Measurements from ENCODE around the gene DOK6. TPM values are rescaled to one million over a fixed set of nuclear protein-coding genes. Genes with fewer than 3 reads are reported as not detected.

DOK6 gene
- total RNA-seq, 1 donor from 2014 or later: 3.2 TPM

DNA sequence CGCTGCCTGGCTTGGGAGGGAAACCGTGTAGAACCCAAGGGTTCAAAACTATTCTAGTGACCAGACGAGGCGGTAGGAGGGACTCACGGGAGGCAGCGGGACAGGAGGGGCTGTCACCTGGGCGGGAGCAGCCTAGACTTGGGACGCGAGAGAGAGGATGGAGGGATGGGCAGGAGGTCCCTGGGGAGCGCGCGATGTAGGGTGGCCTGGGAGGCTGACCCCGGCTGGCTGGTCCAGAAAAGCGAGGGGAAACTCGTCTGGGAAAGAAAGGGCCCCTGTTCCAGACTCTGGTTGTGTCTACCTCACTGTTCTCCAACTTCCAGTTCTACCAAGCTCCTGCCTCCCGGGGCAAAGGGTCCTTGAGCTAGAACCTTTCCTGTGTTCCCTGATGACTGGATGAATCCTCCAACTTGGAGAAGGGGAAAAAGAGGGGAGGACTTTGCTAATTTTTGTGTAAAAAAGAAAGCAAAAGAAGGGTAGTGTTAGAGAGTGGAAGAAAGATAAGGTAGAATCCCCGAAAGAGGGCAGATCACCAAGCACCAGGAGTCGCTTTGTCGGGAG is 1.4 kb downstream of the DOK6 start:
- ATAC-seq (peak; percentile 27 to 35), DNase-seq (no peak)
- peak overlapping the region; percentile 56 for H3K27ac ChIP-seq
- H3K4me1 ChIP-seq: peaks cover 15% of the 10 kb centered on the region
- TF ChIP-seq, protein P1, sequence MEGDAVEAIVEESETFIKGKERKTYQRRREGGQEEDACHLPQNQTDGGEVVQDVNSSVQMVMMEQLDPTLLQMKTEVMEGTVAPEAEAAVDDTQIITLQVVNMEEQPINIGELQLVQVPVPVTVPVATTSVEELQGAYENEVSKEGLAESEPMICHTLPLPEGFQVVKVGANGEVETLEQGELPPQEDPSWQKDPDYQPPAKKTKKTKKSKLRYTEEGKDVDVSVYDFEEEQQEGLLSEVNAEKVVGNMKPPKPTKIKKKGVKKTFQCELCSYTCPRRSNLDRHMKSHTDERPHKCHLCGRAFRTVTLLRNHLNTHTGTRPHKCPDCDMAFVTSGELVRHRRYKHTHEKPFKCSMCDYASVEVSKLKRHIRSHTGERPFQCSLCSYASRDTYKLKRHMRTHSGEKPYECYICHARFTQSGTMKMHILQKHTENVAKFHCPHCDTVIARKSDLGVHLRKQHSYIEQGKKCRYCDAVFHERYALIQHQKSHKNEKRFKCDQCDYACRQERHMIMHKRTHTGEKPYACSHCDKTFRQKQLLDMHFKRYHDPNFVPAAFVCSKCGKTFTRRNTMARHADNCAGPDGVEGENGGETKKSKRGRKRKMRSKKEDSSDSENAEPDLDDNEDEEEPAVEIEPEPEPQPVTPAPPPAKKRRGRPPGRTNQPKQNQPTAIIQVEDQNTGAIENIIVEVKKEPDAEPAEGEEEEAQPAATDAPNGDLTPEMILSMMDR (IDR thresholded peaks at IDR 0.05): no peak
- H3K36me3 ChIP-seq: no peaks in the 10 kb centered on the region
- H3K27me3 ChIP-seq (ENCODE audit: low read depth): peaks cover 32% of the 10 kb centered on the region
- H3K9me3 ChIP-seq: no peaks in the 10 kb centered on the region
- intact Hi-C loops (cut with DNase I): no loop called here
- peak overlapping the region; percentile 58 for H3K4me3 ChIP-seq

DNA sequence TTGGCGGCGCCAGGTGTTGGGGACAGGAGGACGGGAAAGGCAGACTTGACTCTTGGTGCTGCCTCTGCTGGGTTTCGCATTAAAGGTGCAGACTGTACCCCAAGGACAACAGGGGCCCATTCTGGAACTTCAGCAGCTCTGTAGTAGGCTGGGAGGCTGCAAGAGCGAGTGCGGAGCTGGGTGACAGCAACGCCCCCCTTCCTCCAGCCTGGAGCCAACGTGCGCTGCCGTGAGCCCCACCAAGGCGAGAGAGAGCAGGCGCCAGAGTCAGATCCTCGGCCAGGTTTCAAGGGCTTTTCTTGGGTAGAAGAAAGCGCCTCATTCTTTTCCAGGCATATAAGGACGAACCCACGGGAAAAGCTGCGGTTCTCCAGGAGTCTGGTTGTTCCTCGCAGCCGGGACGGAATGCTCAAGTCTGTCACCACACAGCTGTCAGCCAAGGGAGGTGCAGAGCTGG is 1.9 kb downstream of the DOK6 start:
- H3K27ac ChIP-seq: no peak overlapping the region
- peaks cover 15% of the 10 kb centered on the region for H3K4me1 ChIP-seq
- peaks cover 32% of the 10 kb centered on the region for H3K27me3 ChIP-seq (ENCODE audit: low read depth)
- ATAC-seq (peak in 1 of 2 donors; percentile 25), DNase-seq (no peak)
- TF ChIP-seq, protein P1 (IDR thresholded peaks at IDR 0.05): no peak
- H3K36me3 ChIP-seq: no peaks in the 10 kb centered on the region
- intact Hi-C loops (cut with DNase I): no loop called here
- peak overlapping the region; percentile 58 for H3K4me3 ChIP-seq
- H3K9me3 ChIP-seq: no peaks in the 10 kb centered on the region

DNA sequence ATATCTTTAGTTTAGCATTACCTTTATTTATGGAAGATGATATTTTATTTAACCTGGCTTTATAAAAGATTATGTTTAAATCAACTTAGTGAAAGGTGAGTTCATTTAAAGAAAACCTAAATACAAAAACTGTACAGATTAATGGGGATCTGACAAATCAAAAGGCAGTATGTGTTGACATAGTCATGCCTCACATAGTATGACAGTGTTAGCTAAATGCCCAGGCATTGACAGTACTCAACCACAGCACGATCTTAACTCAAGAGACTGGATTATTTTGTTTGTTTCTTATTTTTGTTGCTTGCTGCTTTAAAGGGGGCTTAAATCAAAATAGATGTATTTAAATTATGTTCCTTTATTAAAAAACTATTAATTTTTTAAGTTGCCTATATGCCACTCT is 7.8 kb downstream of the DOK6 start:
- no peak overlapping the region for H3K27ac ChIP-seq
- H3K4me1 ChIP-seq: no peaks in the 10 kb centered on the region
- no peaks in the 10 kb centered on the region for H3K9me3 ChIP-seq
- DNase-seq (no peak), ATAC-seq (no peak)
- intact Hi-C loops (cut with DNase I): no loop called here
- H3K36me3 ChIP-seq: no peaks in the 10 kb centered on the region
- no peaks in the 10 kb centered on the region for H3K27me3 ChIP-seq (ENCODE audit: low read depth)
- TF ChIP-seq, protein P1 (IDR thresholded peaks at IDR 0.05): no peak
- no peak overlapping the region for H3K4me3 ChIP-seq

DNA sequence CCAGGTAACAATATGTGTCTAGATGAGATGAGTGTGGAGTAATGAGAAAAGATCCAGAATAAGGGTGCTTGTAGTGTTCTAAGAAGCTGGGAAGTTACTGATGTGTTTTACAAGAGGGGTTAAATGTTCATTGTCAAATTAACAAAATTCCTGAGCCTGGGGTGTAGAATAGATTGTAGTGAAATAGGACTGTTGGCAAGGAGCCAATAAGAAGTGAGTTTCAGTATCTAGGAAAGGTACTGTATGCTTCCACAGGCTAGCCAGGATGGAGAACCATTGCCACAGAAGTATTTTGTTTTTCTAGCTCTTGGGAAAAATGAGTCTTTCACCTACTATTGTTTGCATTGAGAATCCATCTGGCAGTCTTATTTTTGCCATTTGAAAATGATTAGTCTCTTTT is 10.5 kb downstream of the DOK6 start:
- ATAC-seq: no peak
- TF ChIP-seq, protein P1 (IDR thresholded peaks at IDR 0.05): no peak
- intact Hi-C loops (cut with DNase I): no loop called here

DNA sequence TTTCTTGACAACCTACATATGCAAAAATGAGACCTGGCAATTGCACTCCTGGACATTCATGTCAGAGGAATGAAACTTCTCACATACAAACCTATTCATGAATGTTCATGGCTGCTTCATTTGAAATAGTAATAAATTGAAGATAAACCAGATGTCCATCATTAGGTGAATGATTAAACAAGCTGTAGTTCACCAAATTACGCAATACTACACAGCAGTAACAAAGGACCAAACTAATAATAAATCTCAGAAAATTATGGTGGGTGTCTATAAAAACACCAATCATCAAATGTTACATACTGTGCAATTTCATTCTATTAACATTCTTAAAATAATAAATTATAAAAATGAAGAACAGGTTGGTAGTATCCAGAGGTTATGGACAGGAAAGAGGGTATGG is 13.5 kb downstream of the DOK6 start:
- no peaks in the 10 kb centered on the region for H3K36me3 ChIP-seq
- no peak overlapping the region for H3K27ac ChIP-seq
- H3K4me3 ChIP-seq: no peak overlapping the region
- H3K27me3 ChIP-seq (ENCODE audit: low read depth): no peaks in the 10 kb centered on the region
- ATAC-seq: no peak
- no peak for DNase-seq
- TF ChIP-seq, protein P1 (IDR thresholded peaks at IDR 0.05): no peak
- no peaks in the 10 kb centered on the region for H3K9me3 ChIP-seq
- no peaks in the 10 kb centered on the region for H3K4me1 ChIP-seq
- intact Hi-C loops (cut with DNase I): no loop called here

More for the DNA sequence above, 10.5 kb downstream of the DOK6 start:
- H3K4me3 ChIP-seq: no peak overlapping the region
- H3K27ac ChIP-seq: no peak overlapping the region
- no peaks in the 10 kb centered on the region for H3K9me3 ChIP-seq
- DNase-seq: no peak
- no peaks in the 10 kb centered on the region for H3K27me3 ChIP-seq (ENCODE audit: low read depth)
- no peaks in the 10 kb centered on the region for H3K36me3 ChIP-seq
- no peaks in the 10 kb centered on the region for H3K4me1 ChIP-seq

Measured in lower lobe of right lung (tissue), 2 donors.